ENCODE data around the gene CACHD1.

The CACHD1 gene

GRCh38 chr1:64469977-64470664 is at the start of gene CACHD1:
Gene CACHD1, plus strand, starts transcription at chr1:64470129. Its CDS starts 616 bp downstream, at chr1:64470745.
- peak; percentile 53 for DNase-seq

DNA sequence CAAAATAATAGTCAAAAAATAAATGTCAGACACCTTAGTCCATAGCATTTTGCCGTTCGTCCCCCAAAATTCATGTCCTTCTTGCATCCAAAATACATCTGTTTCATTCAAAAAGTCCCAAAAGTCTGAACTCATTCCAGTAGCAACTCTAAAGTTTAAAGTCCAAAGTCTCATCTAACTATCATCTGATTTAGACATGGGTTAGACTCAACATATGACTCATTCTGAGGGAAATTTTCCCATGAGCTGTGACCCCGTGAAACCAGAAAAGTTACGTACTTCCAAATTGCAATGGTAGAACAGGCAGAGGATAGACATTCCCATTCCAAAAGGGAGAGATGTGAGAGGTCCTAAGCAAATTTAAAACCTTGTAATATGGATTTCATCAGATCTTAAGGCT is 48.6 kb upstream of the CACHD1 start:
- DNase-seq, result no peak

DNA sequence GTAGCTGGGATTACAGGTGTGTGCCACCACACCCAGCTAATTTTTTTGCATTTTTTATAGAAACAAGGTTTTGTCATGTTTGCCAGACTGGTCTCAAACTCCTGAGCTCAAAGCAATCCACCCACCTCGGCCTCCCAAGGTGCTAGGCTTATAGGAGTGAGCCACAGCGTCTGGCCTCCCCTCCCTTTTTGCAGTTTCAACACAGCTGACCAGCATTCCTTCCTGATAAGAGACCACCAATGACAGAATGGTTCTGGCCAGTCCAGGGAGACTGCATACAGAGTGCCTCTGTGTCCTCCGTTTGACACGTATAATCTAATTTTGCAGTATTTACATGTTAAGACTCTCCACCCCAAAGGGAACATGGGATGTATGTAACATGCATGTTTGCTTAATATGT is 46.4 kb upstream of the CACHD1 start:
- DNase-seq, result no peak

DNA sequence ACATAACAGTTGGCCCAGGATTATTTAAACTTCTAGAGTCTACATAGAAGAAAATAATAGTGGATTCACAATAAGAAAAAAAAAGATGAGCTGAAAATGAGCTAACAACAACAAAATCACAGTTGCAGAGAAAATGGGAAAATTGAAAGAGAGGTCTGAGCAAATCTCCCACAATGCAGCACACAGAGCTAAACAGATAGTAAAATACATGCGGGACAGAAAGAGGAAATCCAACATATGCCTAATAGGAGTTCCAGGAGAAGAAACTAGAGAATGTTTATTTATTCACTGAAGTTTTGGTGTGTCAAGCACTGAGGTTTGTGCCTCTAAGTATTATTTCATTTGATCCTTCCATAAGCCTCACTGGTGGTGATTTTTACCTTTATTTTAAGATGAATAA is 45.5 kb upstream of the CACHD1 start:
- DNase-seq, result no peak

DNA sequence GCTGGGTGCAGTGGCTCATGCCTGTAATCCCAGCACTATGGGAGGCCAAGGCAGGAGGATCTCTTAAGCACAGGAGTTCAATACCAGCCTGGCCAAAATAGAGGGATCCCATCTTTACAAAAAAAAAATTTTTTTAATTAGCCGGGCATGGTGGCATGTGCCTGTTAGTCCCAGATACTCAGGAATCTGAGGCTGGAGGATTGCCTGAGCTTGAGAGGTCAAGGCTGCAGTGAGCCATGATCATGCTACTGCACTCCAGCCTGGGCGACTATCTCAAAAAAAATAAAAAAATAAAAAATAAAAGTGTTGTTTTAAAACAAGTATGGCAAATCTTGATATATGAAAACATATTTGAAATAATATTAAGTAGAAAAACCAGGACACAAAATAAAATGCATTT is 44.4 kb upstream of the CACHD1 start:
- DNase-seq, result no peak

DNA sequence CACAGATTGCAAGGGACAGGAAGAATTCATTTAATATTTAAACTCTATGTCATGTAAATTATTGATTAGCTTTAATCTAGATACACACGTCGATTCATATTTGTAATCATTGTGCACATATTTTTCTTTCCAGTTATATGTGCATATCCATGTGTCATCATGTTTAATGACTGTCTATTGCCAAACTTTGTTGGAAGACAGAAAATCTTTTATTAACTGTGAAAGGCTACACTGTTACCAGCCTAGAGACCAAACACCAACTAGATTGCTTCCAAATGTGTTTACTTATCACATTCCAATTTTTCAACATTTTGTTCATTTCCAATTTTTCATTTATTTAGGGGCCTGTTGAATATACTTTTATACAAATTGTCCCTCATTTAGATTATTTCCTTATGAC is 43.2 kb upstream of the CACHD1 start:
- DNase-seq, result no peak

DNA sequence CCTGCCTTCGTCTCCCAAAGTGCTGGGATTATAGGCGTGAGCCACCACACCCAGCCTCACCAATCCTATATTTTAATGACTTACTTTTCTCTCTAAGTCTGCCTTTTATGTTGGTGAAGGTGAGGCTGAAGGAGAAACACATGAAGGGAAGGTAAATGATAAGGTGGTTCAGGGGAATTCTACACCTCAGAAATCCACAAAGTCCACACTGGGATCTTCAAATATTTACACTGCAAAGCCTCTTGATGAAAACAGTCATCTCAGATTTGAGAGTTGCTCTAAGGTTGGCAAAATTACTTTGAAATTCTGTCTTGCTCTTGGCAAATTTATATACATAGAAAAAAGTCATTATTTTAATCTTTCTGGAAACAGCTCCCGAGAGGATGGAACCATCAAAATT is 42.0 kb upstream of the CACHD1 start:
- DNase-seq, result no peak

- DNase-seq, result no peak
Measured at GRCh38 chr1:64433308-64433707, 36.6 kb upstream of the CACHD1 start.

DNA sequence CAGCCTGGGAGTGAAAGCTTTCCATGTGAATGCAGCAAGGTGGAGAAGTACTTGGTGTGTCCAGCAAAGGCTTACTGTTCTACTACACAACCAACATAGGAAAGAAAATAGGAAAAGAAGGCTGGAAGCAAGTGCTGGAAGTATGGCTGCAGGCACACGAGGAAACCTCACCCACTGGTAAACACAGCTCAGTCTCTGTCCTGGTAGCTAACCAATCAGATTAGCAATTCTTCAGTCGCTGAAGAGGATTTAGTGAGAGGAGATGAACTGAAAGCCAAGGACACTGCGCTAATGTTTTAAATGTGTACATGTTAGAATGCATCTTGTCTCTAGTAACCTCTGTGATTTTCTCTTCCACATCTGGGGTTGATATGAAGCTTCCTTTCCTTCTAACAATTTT is 36.2 kb upstream of the CACHD1 start:
- DNase-seq, result no peak

GRCh38 chr1:64435000-64435399 is 34.9 kb upstream of the CACHD1 start:
- no peak for DNase-seq

- DNase-seq, result no peak
Measured at GRCh38 chr1:64437453-64437852, 32.5 kb upstream of the CACHD1 start.

GRCh38 chr1:64440183-64440826 is 29.6 kb upstream of the CACHD1 start:
- no peak for DNase-seq

DNA sequence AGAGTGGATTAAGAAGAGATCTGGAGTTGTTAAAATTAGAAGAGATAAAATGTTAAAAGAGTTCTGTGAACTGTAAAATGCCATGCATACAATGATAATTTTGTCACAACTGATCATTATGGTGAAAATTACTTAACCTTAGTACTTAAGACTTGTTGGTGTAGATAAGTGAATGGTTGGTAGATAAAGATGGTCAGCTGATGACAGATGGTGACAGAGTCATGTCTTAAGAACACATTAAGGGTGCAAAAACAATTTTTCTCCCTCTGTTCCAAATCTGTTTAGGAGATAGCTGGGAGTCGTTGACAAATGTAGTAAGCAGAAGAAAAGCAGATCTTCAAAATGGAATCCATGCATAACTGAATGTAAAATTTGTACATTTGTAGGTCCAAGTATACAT is 18.5 kb upstream of the CACHD1 start:
- no peak for DNase-seq

DNA sequence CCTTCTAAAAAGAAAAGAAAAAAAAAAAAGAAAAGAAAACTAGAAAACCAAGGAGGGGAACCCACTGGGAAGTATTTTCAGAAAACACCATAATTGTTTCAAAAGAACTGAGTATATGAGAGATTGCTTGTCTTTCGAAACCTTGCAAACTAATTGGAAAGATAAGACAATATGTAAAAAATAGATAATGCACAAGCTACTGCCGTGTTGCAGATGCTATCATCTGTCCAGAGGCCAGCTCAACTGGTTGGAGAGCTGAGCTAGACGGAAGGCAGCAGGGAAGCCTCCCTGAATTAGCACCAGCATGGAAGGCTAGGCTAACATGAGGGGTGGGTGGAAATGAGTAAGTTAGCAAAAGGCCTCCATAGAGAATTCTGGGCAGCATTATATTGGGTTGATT is 16.2 kb upstream of the CACHD1 start:
- no peak for DNase-seq

DNA sequence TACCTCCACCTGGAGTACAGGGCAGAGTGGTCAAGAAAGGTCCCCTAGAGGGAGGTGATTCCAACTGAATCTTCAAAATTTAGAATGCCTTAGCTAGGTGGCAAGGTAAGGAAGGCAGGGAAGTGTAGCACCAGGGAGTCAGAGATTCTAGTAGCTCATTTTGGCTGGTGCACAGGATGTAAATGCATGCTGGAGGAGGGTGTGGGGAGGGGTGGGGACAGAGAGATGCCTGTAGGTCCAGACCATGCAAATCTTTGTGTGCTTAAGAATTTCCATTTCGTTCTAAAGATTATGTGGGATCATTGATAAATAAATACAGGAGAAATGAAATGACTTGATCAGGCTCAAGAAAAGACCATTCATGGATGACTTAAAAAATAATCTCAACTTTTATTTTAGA is 11.0 kb upstream of the CACHD1 start:
- no peak for DNase-seq

DNA sequence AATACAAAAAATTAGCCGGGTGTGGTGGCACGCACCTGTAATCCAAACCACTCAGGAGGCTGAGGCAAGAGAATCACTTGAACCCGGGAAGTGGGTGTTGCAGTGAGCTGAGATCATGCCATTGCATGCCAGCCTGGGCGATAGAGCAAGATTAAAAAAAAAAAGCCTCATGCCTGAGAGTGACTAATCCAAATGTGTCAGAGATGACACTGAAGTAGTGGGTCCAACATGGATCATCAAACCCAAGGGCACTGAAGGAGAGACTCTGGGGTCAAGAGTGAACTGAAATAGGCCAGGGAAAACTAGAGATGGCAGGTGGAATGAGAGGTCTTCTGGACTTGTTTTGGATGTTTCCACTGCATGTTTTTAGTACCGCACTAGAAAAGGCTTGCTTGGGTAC is 10.2 kb upstream of the CACHD1 start:
- no peak for DNase-seq

DNA sequence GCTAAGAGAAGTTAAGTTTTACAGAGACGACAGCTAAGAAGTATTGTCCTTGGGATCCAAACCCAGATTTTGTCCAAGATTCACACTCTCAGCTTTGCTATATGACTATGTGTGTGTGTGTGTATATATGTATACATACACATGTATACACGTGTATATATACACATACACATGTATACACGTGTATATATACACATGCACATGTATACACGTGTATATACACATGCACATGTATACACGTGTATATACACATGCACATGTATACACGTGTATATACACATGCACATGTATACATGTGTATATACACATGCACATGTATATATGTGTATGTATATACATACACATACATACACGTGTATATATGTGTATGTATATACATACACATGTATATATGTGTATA is 3.9 kb upstream of the CACHD1 start:
- no peak for DNase-seq

- no peak for DNase-seq
Measured at GRCh38 chr1:64469116-64469976, 583 bp upstream of the CACHD1 start.

DNA sequence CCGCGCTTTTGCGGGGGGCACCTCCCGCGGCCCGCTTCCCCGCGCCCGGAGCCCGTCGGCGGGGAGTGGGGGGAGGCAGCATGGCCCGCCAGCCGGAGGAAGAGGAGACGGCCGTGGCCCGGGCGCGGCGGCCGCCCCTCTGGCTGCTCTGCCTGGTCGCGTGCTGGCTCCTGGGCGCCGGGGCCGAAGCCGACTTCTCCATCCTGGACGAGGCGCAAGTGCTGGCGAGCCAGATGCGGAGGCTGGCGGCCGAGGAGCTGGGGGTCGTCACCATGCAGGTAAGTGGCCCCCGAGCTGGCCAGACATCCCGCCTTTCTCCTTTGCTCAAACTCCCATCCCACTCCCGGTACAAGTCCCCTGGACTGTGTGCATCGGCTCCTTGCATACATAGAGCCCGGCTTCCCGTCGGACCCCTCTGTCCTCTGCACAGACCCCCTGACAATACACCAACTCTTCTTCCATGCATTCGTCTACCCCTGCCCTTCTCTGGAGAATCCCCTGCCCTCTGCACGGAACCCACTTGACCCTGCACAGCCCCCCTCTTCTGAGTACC is 812 bp downstream of the CACHD1 start:
- no peak for DNase-seq

GRCh38 chr1:64471218-64472039 is 1.5 kb downstream of the CACHD1 start:
- no peak for DNase-seq

DNA sequence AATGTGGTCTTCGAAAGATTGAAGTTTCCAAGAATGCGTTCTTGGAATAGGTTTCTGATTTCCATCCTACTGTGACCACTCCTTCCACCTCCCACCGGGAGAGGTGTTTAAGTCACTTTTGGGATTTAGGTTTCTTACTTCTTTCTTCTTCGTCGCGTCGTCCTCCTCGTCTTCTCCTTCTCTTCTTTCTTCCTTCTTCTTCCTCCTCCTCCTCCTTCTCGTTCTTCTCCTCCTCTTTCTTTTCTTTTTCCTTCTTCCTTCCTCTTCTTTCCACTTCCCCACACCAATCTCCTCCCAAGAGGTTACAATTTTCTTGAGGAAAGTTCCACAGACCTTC is 2.1 kb downstream of the CACHD1 start:
- no peak for DNase-seq

- no peak for DNase-seq
Measured at GRCh38 chr1:64472805-64473204, 2.9 kb downstream of the CACHD1 start.

- DNase-seq, result no peak
Measured at GRCh38 chr1:64473367-64473766, 3.4 kb downstream of the CACHD1 start.
